ENCODE measurements around the gene HSPG2. TPM values are rescaled to one million over a fixed set of nuclear protein-coding genes. Genes with fewer than 3 reads are reported as not detected.
A peak's percentile ranks its signal among the peaks of the same experiment; 100 is the strongest.

Gene HSPG2
- total and polyA plus RNA-seq, 2 of the 13 experiments (the other 11 are each of a cell fraction or from before 2014, with no cell fraction given): 9.1 to 13.1 TPM

DNA sequence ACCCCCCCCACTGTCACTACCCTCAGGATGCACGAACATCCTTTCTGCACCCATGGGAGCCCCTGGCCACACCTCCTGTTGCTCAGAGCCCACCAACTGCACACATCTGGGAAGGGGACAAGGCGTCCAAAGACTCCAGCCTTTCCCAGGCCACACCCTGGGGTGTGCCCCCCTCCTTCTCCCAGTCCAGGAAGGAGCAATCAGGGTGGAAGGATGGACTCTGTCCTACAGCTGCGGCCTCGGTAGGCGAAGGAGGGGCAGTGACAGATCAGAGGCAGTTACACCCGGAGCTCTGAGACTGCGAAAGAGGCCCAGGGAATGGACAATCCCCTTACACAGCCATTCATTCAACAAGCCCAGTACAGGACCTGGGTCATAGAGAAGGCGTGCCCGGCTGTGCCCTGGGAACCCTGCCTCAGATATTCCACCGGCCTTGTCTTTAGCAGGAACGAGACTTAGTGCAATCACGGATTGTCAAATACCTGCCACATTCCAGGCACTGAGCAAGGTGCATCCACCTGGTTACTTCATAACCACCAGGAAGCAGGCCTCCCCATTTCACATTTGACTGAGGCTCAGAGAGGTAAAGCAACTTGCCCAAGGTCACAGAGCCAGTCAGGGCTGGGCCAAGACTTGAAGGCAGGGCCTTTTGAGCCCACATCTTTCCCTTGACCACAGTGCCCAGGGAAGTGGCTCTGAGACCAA lies 9.4 kb downstream of the HSPG2 start (continued):
- peak; percentile 44; the same call in 1 of the 2 replicates for TF ChIP-seq PATZ1 (CRISPR knock-in tag; IDR thresholded peaks at IDR 0.05)
- TF ChIP-seq ETV5 (CRISPR knock-in tag; IDR thresholded peaks at IDR 0.05; ENCODE audit: borderline replicate concordance): peak; percentile 19; the same call in 1 of the 2 replicates
- TF ChIP-seq ZNF761 (CRISPR knock-in tag; conservative IDR thresholded peaks at IDR 0.05): 0 out of 2 replicates have a peak, but pooled peaks have one; percentile 38
- TF ChIP-seq RCOR2 (CRISPR knock-in tag; IDR thresholded peaks at IDR 0.05): peak; percentile 79; the same call in 1 of the 2 replicates
- no peak for TF ChIP-seq PCBP2 (optimal IDR thresholded peaks at IDR 0.05; ENCODE audit: low read depth, low read length, poor library complexity, severe bottlenecking)
- TF ChIP-seq ZFY (CRISPR knock-in tag; IDR thresholded peaks at IDR 0.05): peak; percentile 26; the same call in 1 of the 2 replicates
- 0 out of 2 replicates have a peak, but pooled peaks have one; percentile 54 for TF ChIP-seq ZBTB7B (CRISPR knock-in tag; IDR thresholded peaks at IDR 0.05)
- TF ChIP-seq, protein P1, sequence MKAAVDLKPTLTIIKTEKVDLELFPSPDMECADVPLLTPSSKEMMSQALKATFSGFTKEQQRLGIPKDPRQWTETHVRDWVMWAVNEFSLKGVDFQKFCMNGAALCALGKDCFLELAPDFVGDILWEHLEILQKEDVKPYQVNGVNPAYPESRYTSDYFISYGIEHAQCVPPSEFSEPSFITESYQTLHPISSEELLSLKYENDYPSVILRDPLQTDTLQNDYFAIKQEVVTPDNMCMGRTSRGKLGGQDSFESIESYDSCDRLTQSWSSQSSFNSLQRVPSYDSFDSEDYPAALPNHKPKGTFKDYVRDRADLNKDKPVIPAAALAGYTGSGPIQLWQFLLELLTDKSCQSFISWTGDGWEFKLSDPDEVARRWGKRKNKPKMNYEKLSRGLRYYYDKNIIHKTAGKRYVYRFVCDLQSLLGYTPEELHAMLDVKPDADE (CRISPR knock-in tag; IDR thresholded peaks at IDR 0.05): no peak
- peak; percentile 70 for TF ChIP-seq SAP130 (CRISPR knock-in tag; IDR thresholded peaks at IDR 0.05; ENCODE audit: low read depth)
- no peak for TF ChIP-seq KDM3A (CRISPR knock-in tag; IDR thresholded peaks at IDR 0.05; ENCODE audit: low read depth)
- no peak for TF ChIP-seq ZBTB10 (CRISPR knock-in tag; IDR thresholded peaks at IDR 0.05; ENCODE audit: borderline replicate concordance)
- no peak for TF ChIP-seq ZNF251 (CRISPR knock-in tag; IDR thresholded peaks at IDR 0.05)
- no peak for TF ChIP-seq ZNF367 (CRISPR knock-in tag; IDR thresholded peaks at IDR 0.05; ENCODE audit: borderline replicate concordance)
- peak; percentile 66; the same call in 1 of the 2 replicates for TF ChIP-seq ZNF891 (CRISPR knock-in tag; IDR thresholded peaks at IDR 0.05)
- no peak for TF ChIP-seq CEBPZ (IDR thresholded peaks at IDR 0.05; ENCODE audit: low read length)
- TF ChIP-seq RAD21 (CRISPR knock-in tag; IDR thresholded peaks at IDR 0.05): no peak
- no peak for TF ChIP-seq EZH2 (conservative IDR thresholded peaks at IDR 0.05; ENCODE audit: low read depth, low read length)
- TF ChIP-seq, protein P2, sequence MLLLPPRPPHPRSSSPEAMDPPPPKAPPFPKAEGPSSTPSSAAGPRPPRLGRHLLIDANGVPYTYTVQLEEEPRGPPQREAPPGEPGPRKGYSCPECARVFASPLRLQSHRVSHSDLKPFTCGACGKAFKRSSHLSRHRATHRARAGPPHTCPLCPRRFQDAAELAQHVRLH (CRISPR knock-in tag; IDR thresholded peaks at IDR 0.05; ENCODE audit: borderline replicate concordance, low read depth): peak; percentile 41; the same call in 1 of the 2 replicates
- peak; percentile 25 for TF ChIP-seq ZFP36 (IDR thresholded peaks at IDR 0.05; ENCODE audit: borderline replicate concordance, low read depth, low read length, partially characterized antibody)
